HFF-Myc (cell line): ENCODE data around the gene KLF13.
A peak's percentile ranks its signal among the peaks of the same experiment; 100 is the strongest.

Experiments used
- DNase-seq: peaks from one replicate; pipeline ENCODE4 v3.0.0-alpha.2; 2011; ENCODE audit warnings: low read depth; ENCODE audit errors: extremely low read depth
- H3K4me3 ChIP-seq: replicated peaks from 2 replicates; pipeline ENCODE4 v1.5.1; 2011; ENCODE audit warnings: low read depth, mild to moderate bottlenecking, control low read depth, low read length
- CTCF ChIP-seq: IDR thresholded peaks from 2 replicates; pipeline ENCODE4 v1.5.1; 2012; ENCODE audit warnings: mild to moderate bottlenecking, low read depth, low read length, control low read depth; ENCODE audit errors: missing control alignments

KLF13 gene

GRCh38 chr15:31391687-31392671, 65.3 kb downstream of the KLF13 start:
- DNase-seq = no peak
- TF ChIP-seq CTCF = no peak
- H3K4me3 ChIP-seq = peak overlapping the region; percentile 54

GRCh38 chr15:31392761-31393401, 66.2 kb downstream of the KLF13 start:
- no peak for TF ChIP-seq CTCF
- H3K4me3 ChIP-seq = peak overlapping the region; percentile 54
- DNase-seq = no peak

DNA sequence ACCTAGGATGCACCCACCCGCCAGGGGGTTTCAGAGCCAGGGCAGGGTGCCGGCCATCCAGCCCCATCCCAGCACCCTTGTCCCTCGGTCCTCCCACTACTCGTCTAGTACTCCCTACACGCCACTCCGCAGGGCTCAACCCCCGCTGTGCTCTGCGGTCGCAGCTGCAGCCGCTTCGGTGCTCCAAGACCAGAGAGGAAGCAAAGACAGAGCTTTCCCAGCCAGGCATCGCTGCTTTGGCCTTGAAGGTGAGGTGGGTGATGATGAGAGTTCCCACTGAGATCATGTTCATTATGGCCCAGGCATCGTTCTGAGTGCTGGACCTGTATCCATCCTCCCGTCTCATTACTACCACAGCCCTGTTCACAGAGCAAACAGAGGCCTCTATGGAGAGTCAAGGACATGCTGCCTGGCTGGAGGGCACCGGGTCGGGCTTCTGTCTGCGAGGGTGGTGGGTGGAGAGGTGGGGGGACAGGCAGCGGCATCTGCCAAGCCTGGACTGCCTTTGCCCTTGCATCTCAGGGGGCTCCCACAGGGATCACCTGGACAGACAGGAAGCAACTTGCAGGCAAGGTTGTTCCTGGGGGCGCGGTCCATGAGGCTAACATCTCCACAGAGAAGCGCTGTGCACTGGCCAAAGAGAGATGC, 66.9 kb downstream of the KLF13 start:
- no peak for TF ChIP-seq CTCF
- DNase-seq = no peak
- H3K4me3 ChIP-seq = no peak overlapping the region

GRCh38 chr15:31396881-31397560, 70.4 kb downstream of the KLF13 start:
- no peak for TF ChIP-seq CTCF
- H3K4me3 ChIP-seq = no peak overlapping the region
- DNase-seq = peak; percentile 36

- DNase-seq = no peak
- H3K4me3 ChIP-seq = no peak overlapping the region
- no peak for TF ChIP-seq CTCF
Observed at GRCh38 chr15:31397851-31398661, 71.4 kb downstream of the KLF13 start.
